ENCODE measurements around the gene ZFYVE28. TPM values are rescaled to one million over a fixed set of nuclear protein-coding genes. Genes with fewer than 3 reads are reported as not detected.

The ZFYVE28 gene
- total RNA-seq, 1 donor from 2014 or later: 0.86 TPM

DNA sequence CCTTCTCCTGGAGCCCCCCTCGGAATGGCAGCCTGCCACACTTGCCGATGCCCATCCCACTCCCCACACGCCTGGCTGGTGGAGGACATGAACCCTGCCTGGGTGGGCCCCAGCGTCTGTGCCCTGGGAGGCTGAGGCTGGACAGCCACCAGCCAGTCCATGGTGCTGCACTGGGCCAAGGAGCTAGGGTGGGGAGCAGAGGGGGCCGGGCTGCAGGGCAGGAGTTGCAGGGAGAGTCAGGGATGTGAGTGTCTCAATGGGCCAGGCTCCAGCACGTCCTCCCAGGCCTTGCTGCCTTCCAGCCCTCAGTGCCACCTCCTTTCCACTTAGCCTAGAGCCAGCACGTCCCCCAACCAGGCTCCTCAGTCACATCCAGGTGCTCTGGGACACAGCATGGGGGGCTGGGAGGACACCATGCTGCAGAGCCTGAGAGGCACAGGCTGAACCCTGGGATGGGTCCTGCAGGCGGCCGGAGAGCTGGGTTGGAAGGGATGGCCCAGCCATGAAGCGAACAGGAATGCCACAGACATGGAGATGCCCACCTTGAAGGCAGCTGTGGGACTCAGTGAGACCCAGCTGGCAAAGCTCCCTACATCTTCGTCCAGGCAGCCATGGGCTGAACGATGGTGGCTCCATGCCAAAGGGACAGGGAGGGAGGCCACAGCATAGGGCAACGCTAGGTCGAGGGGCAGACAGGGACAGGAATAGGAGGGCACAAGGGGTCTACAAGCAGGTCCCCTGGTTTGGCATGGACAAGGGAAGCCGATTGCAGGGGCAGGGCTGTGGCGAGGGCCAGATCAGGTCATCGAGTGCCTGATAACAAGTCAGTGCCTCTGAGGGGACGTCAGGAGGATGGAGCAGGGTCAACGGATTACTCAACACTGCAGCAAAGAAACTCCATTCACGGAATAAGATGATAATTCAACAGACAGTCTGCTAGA lies 126.5 kb downstream of the ZFYVE28 start:
- no peak for DNase-seq (ENCODE audit: low read depth)

DNA sequence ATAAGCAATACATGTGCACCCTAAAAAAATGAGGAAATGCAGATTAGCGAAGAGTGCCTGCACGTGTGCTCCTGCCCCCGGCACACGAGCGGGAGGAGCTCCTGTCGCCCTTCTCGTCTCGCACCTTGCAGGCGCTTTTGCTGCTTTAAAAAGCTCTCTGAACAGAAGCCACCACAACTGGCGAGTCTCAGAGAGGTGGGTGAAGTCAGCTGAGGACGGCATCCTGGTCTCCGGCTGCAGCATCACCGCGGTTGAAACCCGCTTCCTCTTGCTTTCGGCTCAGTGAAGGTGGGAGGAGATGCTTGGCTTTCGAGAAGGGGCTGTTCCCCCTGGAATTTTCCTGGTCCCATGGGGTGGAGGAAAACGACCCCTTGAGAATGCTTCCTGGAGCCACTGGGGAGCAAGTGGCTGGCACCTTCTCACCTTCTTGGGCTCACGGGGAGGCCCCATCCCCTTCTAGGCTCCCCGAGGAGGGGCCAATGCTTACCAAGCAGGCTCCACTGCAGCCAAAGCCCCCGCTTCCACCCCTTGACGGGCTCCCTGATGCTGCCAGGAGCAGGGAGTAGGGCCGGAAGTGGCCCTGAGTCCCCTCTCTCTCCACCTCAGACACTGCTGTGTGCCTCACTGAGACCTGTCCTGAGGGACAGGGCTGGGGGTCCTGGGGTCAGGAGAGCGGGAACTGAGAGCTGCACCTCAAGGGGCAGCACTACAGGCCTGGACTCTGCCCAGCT lies 127.3 kb downstream of the ZFYVE28 start:
- DNase-seq (ENCODE audit: low read depth): no peak

DNA sequence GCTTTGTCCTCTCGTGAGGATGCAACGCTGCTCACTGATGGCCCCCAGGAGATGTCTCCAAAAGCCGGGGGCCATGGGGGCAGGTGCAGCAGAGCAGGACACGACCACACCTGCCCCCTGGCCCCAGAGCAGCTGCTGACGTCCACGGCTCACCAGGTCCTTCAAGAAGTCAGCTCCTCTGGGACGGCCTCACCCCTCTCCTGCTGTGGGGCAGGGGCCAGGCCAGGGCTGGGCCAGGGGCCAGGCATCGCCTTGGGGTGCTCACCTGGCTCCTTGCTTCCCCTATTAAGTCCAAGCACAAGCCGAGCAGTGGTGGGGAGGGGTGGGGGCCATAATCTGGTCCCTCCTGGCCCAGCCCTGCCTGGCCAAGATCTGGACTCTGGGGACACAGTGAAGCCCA lies 128.0 kb downstream of the ZFYVE28 start:
- no peak for DNase-seq (ENCODE audit: low read depth)

DNA sequence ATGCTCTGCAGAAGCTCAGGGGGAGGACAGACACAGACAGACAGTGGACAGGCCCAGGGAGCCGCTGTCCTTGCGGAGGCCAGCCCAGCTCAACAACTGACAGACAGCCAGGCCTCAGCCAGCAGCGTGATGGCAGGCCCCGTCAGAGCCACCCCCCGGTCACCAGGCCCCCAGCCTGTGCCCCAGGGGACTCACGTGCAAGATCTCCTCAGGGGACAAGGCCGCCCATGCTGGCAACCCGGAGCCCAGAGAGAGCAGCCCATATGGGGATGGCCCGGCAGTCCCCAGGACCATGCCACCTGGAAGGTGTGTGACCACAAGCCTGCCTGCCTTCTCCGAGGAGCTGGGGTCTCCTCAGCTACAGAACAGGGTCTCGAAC lies 128.5 kb downstream of the ZFYVE28 start:
- no peak for DNase-seq (ENCODE audit: low read depth)

DNA sequence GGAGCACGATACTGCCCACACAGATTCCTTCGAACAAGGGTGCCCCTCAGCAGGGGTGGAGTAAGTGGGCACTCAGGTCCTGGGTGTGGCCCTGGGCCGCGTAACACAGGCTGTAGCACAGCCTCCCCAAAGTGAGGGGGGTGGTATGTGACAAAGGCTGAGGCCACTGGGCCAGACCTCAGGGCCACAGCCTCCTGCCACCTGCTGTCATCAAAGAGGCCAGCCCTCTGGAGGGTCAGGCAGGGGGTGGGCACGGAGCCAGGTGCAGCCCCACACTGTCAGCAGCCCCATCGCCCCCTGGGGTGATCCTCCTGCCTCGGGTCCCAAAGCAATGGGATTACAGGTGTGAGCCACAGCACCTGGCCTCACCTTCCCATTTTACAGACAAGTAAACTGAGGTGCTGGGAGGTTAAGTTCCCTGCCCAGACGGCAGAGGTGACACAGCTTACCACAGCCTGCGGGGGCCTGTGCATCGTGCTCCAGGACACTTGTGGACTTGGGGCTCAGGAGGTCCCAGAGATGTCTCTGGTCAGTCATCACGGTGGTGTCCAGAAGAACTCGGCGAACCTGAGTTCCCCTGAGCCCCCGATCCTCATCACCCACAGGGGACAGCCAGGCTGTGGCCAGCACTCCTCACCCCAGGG lies 129.0 kb downstream of the ZFYVE28 start:
- no peak for DNase-seq (ENCODE audit: low read depth)

DNA sequence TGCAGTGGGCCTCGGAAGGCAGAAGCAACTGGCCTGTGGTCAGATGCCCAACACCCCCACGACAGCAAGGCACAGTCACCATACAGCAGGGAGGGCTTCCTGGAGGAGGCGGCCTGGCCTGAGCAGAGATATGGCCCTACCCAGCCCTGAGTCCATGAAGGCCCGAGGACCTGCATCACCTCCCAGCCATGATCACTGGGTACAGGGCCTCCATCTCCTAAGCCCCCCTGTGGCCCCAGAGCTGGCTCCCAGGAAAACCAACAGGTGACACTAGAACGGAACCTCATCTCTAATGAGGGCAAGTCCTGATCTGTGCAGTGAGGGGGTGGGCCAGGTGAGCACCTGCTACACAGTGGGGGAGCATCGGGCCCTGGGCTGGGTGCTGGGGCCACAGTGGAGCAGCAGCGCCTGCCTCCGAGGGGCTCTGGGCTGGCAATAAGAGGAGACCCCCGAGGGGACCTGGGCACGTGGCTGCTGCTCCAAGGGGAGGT lies 130.3 kb downstream of the ZFYVE28 start:
- DNase-seq (ENCODE audit: low read depth): no peak

DNA sequence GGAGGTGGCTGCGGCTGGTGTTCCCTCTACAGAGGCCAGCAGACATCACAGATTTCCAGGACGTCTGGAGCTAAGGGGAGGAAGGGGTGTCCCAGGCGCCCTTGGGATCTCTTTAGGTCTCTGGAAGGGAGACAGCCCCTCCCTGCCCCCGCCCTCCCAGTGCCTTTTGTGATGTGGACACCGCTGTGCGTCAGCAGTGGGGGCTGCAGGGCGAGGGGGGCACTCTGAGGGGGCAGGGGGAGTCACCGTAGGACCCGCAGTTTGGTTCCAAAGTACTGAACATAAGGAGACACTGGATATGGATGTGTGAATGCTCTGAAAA lies 130.9 kb downstream of the ZFYVE28 start:
- DNase-seq (ENCODE audit: low read depth): no peak

DNA sequence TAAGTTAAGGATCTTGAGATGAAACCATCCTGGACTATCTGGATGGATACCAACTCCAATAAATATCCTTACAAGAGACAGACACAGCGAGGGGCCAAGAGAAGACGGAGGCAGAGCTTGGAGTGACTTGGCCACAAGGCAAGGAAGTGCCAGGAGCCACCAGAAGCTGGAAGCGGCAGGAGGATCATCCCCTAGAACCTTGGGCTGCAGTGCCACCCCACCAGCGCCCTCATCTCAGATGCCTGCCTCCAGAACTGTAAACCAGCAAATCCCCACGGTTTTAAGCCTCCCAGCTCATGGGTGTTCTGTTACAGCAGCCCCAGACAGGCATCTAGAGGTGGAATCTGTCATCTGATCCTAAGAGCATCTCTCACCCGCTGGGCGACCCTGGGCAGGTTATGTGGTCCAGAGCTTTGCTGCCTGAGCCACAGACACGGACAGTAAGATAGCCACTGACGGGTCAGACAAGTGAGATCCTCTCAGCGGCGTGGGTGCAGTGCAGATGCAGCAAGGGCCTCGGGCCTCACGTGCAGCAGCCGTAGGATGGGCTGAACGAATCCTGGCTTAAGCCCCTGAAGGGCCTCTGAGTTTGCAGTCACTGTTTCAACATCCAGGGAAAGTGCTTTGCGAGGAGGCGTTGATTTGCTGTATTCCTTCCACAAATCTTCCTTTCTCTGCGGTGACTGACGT lies 131.4 kb downstream of the ZFYVE28 start:
- DNase-seq (ENCODE audit: low read depth): no peak

DNA sequence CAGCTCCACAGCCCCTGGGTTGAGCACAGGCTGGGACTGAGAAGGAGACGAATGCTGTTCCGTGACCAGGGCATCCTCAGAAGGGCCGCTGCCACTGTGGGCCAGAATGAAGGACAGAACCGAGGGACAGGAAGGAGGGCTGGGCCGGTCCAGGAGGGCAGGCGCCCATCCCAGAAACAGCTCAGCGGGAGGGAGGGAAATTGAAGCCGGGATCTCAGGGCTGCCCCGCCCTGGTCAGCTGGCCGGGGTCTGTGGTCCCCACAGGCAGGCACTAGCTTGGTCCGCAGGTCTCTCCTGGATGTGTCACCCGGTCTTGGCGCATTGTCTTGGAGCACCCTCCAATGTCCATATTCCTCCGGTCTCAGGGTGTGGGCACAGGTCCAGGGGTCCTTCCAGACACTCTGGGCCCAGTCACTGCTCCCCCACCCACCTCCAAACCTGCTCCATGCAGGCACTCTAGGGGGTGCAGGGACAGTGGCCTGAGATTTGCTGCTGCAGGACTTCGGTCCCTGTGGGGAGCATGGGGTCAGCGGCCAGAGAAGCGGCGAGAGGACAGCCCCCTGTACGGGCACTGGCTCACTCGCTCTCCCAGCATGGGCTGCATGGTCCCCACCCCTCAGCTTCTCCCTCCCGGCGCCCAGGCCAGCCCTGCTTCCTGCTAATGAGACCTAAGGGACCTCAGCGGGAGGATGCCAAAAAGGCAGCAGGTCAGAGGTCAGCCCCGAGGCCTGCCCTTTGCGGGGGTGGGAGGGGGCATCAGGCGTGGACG lies 132.6 kb downstream of the ZFYVE28 start:
- peak; percentile 45 for DNase-seq (ENCODE audit: low read depth)

DNA sequence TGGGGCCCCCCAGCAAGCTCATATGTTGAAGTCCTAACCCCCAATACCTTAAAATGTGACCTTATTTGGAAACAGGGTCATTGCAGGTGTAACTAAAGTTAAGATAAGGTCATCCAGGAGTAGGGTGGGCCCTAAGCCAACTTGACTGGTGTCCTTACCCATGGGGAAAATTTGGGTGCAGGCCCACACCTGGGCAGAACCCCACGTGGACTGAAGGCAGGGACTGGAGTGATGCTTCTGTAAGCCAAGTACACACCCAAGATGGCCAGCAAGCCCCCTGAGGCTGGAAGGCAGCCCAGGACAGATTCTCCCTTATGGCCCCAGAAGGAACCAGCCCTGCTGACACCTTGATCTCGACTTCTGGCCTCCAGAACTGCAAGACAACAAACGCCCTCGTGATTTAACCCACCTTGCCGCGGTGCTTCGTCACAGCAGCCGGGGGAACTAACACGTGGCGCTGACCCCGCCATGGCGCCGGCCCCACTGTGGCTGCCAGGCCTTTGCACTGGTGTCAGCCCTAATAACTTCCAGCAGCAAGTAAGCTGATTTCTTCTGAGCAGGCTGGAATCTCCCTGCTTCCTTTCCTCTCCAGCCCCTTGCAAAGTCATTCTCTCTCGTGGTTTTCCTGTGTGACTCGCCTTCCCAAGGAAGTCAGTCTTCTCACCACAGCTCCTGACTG lies 133.4 kb downstream of the ZFYVE28 start:
- DNase-seq (ENCODE audit: low read depth): peak; percentile 64

DNA sequence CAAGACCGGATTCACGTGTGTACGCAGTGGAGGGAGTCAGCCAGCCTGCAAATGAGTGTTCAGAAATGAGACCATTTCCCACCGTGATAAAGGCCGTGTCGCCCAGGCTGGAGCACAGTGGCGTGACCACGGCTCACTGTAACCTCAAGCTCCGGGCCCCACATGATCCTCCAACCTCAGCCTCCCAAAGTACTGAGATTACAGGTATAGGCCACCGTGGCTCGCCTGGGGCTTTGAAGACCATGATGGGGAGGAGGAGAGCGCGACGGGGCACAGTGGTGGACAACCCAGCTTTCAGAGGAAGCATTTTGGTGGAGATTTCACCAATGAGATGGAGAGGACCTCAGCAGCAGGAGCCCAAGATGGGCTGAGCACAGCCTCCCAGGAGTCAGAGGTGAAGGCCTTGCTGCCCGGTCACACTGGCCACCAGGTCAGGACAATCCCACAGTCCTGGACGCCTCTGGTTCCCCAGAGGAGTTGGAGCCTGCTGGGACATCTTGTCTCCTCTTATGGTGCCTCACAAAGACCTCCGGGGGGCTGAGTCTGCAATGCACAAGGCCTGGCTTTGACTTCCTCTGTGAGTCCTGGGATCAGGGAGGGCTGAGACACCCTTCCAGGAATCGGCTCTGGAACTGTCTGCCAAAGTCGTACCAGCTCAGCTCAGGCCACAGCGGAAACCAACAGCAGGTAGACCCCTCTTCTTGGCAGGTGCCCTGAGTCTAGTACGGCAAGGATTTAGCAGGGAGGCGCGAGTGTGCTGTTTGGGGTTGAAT lies 134.1 kb downstream of the ZFYVE28 start:
- no peak for DNase-seq (ENCODE audit: low read depth)

DNA sequence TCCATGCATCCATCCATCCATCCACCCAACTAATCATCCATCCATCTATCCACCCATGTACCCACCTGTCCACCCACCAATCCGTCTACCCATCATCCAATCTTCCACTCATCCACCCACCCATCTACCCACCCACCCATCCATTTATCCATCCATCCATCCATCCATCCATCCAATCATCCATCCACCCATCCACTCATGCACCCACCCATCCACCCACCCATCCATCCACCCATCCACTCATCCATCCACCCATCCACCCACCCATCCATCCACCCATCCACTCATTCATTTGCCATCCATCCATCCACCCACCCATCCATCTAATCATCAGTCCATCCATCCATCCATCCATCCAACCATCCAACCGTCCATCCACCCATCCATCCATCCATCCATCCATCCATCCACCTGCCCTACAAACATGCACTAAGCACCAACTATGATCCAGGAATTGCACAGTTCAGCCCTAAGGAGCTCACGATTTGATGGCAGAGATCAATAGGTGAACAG lies 135.2 kb downstream of the ZFYVE28 start:
- DNase-seq (ENCODE audit: low read depth): no peak

DNA sequence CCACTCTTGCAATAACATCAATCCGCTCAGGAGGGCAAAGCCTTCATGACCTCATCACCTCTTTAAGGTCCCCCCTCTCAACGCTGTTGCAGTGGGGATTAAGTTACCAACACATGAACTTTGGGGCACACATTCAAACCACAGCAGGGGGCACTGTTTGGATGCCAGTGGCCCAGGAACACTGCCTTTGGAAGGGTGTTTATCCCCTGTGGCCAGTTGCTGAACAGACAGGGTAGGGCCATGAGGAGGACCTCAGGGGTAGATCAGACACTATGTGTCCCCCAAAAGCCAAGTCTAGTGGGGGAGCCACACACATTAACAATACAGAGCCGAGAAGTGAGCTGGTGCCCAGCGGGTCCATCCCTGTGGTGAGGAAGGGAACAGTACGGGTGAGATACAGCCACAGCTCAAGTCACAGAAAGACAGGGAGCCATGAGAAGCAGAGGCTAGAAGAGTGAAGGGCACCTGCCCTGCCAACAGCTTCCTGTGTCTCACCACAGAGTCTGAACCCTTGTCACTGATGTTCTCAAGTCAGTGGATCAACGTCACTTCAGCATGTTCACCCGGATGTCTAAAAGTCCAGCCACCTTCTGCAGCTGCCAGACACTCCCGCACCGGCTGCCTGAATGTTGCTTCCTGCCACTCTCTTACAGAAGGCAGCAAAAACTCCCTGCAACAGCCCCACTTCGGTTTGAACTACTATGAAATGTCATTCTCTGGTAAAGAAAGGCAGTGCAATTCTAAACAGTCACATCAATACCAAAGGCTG lies 136.7 kb downstream of the ZFYVE28 start:
- peak; percentile 40 for DNase-seq (ENCODE audit: low read depth)

DNA sequence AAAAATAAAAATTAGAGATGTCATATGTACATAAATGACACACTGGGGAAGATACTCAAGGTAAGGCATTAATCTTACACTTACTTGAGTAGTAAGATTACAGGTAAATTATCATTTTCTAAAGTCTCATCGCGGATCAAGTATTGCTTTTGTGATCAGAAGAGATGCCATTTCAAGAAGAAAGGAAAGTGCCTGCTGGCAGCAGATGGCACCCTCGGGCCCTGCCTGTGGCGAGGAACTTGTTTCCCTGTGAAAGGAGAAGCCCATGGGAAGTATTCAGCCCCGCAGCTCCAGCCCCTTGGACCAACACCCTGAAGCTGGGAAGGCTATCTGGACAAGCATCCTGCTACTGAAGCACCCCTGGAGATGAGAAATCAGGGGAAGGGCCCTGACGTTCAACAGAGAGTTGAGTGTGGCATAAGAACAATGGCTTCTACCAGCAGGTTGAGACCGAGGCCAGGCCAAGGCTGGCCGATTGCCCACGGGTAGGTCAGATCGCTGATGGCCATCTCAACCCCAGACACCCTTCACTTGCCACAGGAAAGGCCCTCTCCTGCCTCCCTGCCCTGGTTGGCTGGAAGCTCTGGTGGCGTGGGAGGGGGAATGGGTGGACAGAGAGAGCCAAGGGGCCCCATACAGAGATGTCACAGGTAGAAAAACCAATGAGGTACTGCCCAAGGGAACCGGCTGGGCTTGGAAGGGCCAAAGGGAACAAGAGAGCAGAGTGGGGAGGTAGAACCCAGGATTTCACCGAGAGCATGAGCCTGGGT lies 137.7 kb downstream of the ZFYVE28 start:
- DNase-seq (ENCODE audit: low read depth): no peak

DNA sequence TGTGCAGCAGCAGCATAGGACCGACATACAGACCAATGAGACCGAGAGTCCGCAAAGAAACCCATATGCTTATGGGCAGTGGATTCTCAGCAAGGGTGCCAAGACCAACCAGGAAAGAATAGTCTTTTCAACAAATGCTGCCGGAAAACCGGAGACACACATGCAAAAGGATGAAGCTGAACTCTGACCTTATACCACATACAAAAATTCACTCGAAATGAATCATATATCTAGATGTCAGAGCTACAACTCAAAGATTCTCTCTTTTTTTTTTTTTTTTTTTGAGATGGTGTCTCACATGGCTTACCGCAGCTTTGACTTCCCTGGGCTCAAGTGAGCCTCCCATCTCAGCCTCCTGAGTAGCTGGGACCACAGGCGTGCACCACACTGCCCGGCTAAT lies 140.5 kb downstream of the ZFYVE28 start:
- no peak for DNase-seq (ENCODE audit: low read depth)

DNA sequence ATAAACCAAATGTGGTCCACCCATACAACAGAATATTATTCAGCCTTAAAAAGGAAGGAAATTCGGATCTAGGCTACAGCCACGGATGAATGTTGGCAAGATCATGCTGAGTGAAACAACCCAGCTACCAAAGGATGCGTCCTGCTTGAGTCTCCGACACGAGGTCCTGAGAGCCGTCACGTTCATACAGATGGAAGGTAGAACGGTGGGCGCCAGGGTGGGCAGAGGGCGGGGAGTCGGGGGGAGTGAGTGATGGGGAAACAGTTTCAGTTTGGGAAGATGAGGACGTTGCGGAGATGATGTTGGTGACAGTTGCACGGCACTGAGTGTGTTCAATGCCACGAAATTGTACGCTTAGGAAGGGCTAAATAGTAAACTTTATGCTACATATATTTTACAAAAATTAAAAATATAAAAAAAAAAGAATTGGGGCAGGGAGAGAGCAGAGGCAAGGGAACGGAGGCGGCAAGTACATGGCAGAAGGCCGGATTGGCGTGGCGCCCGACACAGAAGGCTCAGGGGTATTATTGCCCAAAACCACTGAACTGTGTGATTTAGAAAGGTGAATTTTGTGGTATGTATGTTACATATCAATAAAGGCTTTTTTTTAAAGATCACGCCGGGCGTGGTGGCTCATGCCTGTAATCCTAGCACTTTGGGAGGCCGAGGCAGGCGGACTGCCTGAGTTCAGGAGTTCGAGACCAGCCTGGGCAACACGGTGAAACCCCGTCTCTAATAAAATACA lies 141.7 kb downstream of the ZFYVE28 start:
- no peak for DNase-seq (ENCODE audit: low read depth)

All from myocyte (in vitro differentiated cells).